NCI-H82 (cell line): ENCODE measurements around the gene SLC5A12.

Experiments
- DNase-seq: peaks from one replicate; lab custom pipeline; 2025; lab: John Stamatoyannopoulos, UW

Gene SLC5A12

GRCh38 chr11:26655287-26655686, 66.6 kb downstream of the SLC5A12 start:
- no peak for DNase-seq

- DNase-seq: no peak
Measured at GRCh38 chr11:26651916-26652315, 69.9 kb downstream of the SLC5A12 start.

GRCh38 chr11:26649884-26650283, 72.0 kb downstream of the SLC5A12 start:
- DNase-seq: peak; percentile 84

GRCh38 chr11:26643314-26643713, 78.5 kb downstream of the SLC5A12 start:
- peak; percentile 23 for DNase-seq

GRCh38 chr11:26632691-26633159, 89.1 kb downstream of the SLC5A12 start:
- DNase-seq: no peak

GRCh38 chr11:26626346-26626745, 95.5 kb downstream of the SLC5A12 start:
- DNase-seq: no peak

GRCh38 chr11:26623076-26623659, 98.7 kb downstream of the SLC5A12 start:
- DNase-seq: no peak

- DNase-seq: no peak
Measured at GRCh38 chr11:26622181-26622580, 99.7 kb downstream of the SLC5A12 start.

GRCh38 chr11:26621132-26621531, 100.7 kb downstream of the SLC5A12 start:
- DNase-seq: no peak

- no peak for DNase-seq
Measured at GRCh38 chr11:26620282-26621045, 101.4 kb downstream of the SLC5A12 start.

- DNase-seq: no peak
Measured at GRCh38 chr11:26618441-26618840, 103.4 kb downstream of the SLC5A12 start.
